ENCODE measurements around the gene RPS3. TPM values are rescaled to one million over a fixed set of nuclear protein-coding genes. Genes with fewer than 3 reads are reported as not detected.

Gene RPS3
- total and polyA plus RNA-seq, 2 of the 13 experiments (the other 11 are each of a cell fraction or from before 2014, with no cell fraction given): 2,143 to 3,616 TPM

DNA sequence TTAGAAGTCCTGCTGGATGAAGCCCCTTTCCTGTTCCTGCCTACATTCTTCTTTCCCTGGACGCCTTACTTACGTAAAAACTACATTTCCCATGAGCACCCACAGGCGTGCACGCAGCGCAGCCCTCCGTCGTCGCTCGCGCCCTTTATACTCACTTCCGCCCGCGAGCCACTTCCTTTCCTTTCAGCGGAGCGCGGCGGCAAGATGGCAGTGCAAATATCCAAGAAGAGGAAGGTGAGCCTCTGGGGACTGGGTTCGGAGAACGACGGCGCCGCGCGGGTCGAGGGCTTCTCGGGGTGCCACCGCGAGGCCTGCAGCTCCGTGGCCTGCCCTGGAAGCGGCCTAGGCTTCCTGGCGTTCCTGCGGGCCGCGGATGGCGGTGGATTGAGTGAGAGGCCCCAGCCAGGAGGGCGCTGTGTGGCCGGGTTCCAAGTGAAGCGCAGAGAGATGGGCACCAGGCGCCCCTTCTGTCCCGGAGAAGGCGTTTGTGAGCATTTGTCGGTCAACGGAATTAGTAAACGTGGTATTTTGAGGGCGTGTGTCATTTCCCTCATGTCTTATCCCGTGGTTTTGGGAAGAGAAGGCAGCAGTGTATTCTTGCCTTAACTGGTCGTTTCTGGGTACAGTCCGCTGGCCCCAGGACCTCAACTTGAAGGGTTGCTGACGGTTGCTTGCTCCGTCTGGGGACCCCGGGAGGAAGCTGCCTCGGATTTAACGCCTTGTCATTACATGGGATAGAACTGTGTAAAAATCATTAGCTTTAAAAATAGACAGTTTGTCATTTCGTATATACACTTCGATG, at the start of gene RPS3 (continued):
- TF ChIP-seq, protein P1, sequence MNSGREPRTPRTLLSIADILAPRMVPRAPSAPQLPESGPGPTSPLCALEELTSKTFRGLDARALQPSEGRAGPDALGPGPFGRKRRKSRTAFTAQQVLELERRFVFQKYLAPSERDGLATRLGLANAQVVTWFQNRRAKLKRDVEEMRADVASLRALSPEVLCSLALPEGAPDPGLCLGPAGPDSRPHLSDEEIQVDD (CRISPR knock-in tag; IDR thresholded peaks at IDR 0.05; ENCODE audit: borderline replicate concordance): 0 out of 2 replicates have a peak, but pooled peaks have one; percentile 84
- TF ChIP-seq, protein P2, sequence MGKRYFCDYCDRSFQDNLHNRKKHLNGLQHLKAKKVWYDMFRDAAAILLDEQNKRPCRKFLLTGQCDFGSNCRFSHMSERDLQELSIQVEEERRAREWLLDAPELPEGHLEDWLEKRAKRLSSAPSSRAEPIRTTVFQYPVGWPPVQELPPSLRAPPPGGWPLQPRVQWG (CRISPR knock-in tag; IDR thresholded peaks at IDR 0.05; ENCODE audit: borderline replicate concordance, low read depth): no peak
- TF ChIP-seq ARNT (IDR thresholded peaks at IDR 0.05): no peak
- TF ChIP-seq TEAD2 (CRISPR knock-in tag; IDR thresholded peaks at IDR 0.05): no peak
- TF ChIP-seq KLF16 (CRISPR knock-in tag; IDR thresholded peaks at IDR 0.05): peak; percentile 13 to 98; a peak in 2 of 4 replicates
- peak; percentile 61; the same call in 1 of the 2 replicates for TF ChIP-seq ZNF138 (CRISPR knock-in tag; IDR thresholded peaks at IDR 0.05; ENCODE audit: low read depth)
- no peak; the same call in 1 of the 2 replicates for TF ChIP-seq ZNF703 (CRISPR knock-in tag; IDR thresholded peaks at IDR 0.05; ENCODE audit: borderline replicate concordance)
- no peak for TF ChIP-seq KDM1A (CRISPR knock-in tag; IDR thresholded peaks at IDR 0.05)
- no peak; the same call in 1 of the 2 replicates for TF ChIP-seq BRCA1 (CRISPR knock-in tag; IDR thresholded peaks at IDR 0.05)
- TF ChIP-seq, protein P3, sequence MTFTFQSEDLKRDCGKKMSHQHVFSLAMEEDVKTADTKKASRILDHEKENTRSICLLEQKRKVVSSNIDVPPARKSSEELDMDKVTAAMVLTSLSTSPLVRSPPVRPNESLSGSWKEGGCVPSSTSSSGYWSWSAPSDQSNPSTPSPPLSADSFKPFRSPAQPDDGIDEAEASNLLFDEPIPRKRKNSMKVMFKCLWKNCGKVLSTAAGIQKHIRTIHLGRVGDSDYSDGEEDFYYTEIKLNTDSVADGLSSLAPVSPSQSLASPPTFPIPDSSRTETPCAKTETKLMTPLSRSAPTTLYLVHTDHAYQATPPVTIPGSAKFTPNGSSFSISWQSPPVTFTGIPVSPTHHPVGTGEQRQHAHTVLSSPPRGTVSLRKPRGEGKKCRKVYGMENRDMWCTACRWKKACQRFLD (CRISPR knock-in tag; IDR thresholded peaks at IDR 0.05; ENCODE audit: borderline replicate concordance): peak; percentile 90
- TF ChIP-seq IKZF4 (CRISPR knock-in tag; IDR thresholded peaks at IDR 0.05; ENCODE audit: borderline replicate concordance, low read depth, not compliant biosample characterization): peak; percentile 76
- TF ChIP-seq, protein P4, sequence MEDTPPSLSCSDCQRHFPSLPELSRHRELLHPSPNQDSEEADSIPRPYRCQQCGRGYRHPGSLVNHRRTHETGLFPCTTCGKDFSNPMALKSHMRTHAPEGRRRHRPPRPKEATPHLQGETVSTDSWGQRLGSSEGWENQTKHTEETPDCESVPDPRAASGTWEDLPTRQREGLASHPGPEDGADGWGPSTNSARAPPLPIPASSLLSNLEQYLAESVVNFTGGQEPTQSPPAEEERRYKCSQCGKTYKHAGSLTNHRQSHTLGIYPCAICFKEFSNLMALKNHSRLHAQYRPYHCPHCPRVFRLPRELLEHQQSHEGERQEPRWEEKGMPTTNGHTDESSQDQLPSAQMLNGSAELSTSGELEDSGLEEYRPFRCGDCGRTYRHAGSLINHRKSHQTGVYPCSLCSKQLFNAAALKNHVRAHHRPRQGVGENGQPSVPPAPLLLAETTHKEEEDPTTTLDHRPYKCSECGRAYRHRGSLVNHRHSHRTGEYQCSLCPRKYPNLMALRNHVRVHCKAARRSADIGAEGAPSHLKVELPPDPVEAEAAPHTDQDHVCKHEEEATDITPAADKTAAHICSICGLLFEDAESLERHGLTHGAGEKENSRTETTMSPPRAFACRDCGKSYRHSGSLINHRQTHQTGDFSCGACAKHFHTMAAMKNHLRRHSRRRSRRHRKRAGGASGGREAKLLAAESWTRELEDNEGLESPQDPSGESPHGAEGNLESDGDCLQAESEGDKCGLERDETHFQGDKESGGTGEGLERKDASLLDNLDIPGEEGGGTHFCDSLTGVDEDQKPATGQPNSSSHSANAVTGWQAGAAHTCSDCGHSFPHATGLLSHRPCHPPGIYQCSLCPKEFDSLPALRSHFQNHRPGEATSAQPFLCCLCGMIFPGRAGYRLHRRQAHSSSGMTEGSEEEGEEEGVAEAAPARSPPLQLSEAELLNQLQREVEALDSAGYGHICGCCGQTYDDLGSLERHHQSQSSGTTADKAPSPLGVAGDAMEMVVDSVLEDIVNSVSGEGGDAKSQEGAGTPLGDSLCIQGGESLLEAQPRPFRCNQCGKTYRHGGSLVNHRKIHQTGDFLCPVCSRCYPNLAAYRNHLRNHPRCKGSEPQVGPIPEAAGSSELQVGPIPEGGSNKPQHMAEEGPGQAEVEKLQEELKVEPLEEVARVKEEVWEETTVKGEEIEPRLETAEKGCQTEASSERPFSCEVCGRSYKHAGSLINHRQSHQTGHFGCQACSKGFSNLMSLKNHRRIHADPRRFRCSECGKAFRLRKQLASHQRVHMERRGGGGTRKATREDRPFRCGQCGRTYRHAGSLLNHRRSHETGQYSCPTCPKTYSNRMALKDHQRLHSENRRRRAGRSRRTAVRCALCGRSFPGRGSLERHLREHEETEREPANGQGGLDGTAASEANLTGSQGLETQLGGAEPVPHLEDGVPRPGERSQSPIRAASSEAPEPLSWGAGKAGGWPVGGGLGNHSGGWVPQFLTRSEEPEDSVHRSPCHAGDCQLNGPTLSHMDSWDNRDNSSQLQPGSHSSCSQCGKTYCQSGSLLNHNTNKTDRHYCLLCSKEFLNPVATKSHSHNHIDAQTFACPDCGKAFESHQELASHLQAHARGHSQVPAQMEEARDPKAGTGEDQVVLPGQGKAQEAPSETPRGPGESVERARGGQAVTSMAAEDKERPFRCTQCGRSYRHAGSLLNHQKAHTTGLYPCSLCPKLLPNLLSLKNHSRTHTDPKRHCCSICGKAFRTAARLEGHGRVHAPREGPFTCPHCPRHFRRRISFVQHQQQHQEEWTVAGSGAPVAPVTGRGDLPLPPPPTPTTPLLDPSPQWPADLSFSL (CRISPR knock-in tag; IDR thresholded peaks at IDR 0.05): no peak
- TF ChIP-seq, protein P5, sequence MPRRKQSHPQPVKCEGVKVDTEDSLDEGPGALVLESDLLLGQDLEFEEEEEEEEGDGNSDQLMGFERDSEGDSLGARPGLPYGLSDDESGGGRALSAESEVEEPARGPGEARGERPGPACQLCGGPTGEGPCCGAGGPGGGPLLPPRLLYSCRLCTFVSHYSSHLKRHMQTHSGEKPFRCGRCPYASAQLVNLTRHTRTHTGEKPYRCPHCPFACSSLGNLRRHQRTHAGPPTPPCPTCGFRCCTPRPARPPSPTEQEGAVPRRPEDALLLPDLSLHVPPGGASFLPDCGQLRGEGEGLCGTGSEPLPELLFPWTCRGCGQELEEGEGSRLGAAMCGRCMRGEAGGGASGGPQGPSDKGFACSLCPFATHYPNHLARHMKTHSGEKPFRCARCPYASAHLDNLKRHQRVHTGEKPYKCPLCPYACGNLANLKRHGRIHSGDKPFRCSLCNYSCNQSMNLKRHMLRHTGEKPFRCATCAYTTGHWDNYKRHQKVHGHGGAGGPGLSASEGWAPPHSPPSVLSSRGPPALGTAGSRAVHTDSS (CRISPR knock-in tag; conservative IDR thresholded peaks at IDR 0.05): no peak
- TF ChIP-seq JUN (CRISPR knock-in tag; IDR thresholded peaks at IDR 0.05): no peak
- peak; percentile 97 for TF ChIP-seq ZNF350 (CRISPR knock-in tag; IDR thresholded peaks at IDR 0.05; ENCODE audit: borderline replicate concordance, low read depth)

All from HepG2 (cell line).